Effector memory CD4-positive, alpha-beta T cell (primary cell): ENCODE results near the gene GPRC5D.

Source experiments
- DNase-seq, 3 donors: peaks; one replicate each; pipeline ENCODE4 v3.0.0-alpha.2; 2020
- H3K27ac ChIP-seq: 2 replicates; pipeline ENCODE4 v1.7.0; 2013; ENCODE audit warnings: mild to moderate bottlenecking, low read length, moderate library complexity; ENCODE audit not compliant: insufficient read depth, poor library complexity, severe bottlenecking
- H3K27me3 ChIP-seq: replicated peaks from 2 replicates; pipeline ENCODE4 v1.7.0; 2013; ENCODE audit warnings: mild to moderate bottlenecking, low read length; ENCODE audit not compliant: insufficient read depth, control insufficient read depth, poor library complexity, severe bottlenecking
- H3K36me3 ChIP-seq: 2 replicates; pipeline ENCODE4 v1.7.0; 2013; ENCODE audit warnings: mild to moderate bottlenecking, low read length, moderate library complexity; ENCODE audit not compliant: control insufficient read depth, insufficient read depth
- H3K4me1 ChIP-seq: 2 replicates; pipeline ENCODE4 v1.7.0; 2013; ENCODE audit warnings: low read length, mild to moderate bottlenecking; ENCODE audit not compliant: control insufficient read depth, insufficient read depth, poor library complexity, severe bottlenecking
- H3K4me3 ChIP-seq: 2 replicates; pipeline ENCODE4 v1.7.0; 2013; ENCODE audit warnings: low read length, low read depth, mild to moderate bottlenecking; ENCODE audit not compliant: insufficient read depth, poor library complexity, severe bottlenecking
- H3K9me3 ChIP-seq: 2 replicates; pipeline ENCODE4 v1.7.0; 2013; ENCODE audit warnings: mild to moderate bottlenecking, low read length, moderate library complexity; ENCODE audit not compliant: control insufficient read depth

Gene GPRC5D

GRCh38 chr12:12900786-12901157 lies 51.2 kb downstream of the GPRC5D start:
- H3K36me3 ChIP-seq: no peaks in the 10 kb centered on the region
- no peak overlapping the region for H3K27ac ChIP-seq
- no peaks in the 10 kb centered on the region for H3K9me3 ChIP-seq
- no peaks in the 10 kb centered on the region for H3K27me3 ChIP-seq
- H3K4me3 ChIP-seq: no peak overlapping the region
- no peaks in the 10 kb centered on the region for H3K4me1 ChIP-seq
- DNase-seq: no peak

- H3K4me1 ChIP-seq: no peaks in the 10 kb centered on the region
These were observed 52.2 kb downstream of the GPRC5D start for GRCh38 chr12:12899530-12900380.

GRCh38 chr12:12898911-12899511 lies 53.0 kb downstream of the GPRC5D start:
- Histone ChIP-seq H3K27me3 (no peaks in the 10 kb centered on the region), H3K27ac (no peak overlapping the region), H3K4me3 (no peak overlapping the region), H3K4me1 (no peaks in the 10 kb centered on the region), H3K9me3 (no peaks in the 10 kb centered on the region), H3K36me3 (no peaks in the 10 kb centered on the region)
- DNase-seq: no peak

More at GRCh38 chr12:12899530-12900380, 52.2 kb downstream of the GPRC5D start:
- no peaks in the 10 kb centered on the region for H3K27me3 ChIP-seq
- H3K36me3 ChIP-seq: no peaks in the 10 kb centered on the region
- H3K27ac ChIP-seq: no peak overlapping the region
- DNase-seq: no peak
- H3K4me3 ChIP-seq: no peak overlapping the region
- H3K9me3 ChIP-seq: no peaks in the 10 kb centered on the region

- no peaks in the 10 kb centered on the region for H3K36me3 ChIP-seq
- no peaks in the 10 kb centered on the region for H3K4me1 ChIP-seq
- no peaks in the 10 kb centered on the region for H3K9me3 ChIP-seq
- no peaks in the 10 kb centered on the region for H3K27me3 ChIP-seq
- no peak overlapping the region for H3K27ac ChIP-seq
- DNase-seq: no peak
- no peak overlapping the region for H3K4me3 ChIP-seq
These were observed 53.7 kb downstream of the GPRC5D start for GRCh38 chr12:12898136-12898717.

GRCh38 chr12:12897302-12897701 lies 54.7 kb downstream of the GPRC5D start:
- H3K4me1 ChIP-seq: no peaks in the 10 kb centered on the region
- H3K27ac ChIP-seq: no peak overlapping the region
- H3K27me3 ChIP-seq: no peaks in the 10 kb centered on the region
- H3K9me3 ChIP-seq: no peaks in the 10 kb centered on the region
- DNase-seq: no peak
- H3K4me3 ChIP-seq: no peak overlapping the region
- H3K36me3 ChIP-seq: no peaks in the 10 kb centered on the region

GRCh38 chr12:12896260-12896659 lies 55.7 kb downstream of the GPRC5D start:
- no peaks in the 10 kb centered on the region for H3K36me3 ChIP-seq
- no peaks in the 10 kb centered on the region for H3K27me3 ChIP-seq
- H3K9me3 ChIP-seq: no peaks in the 10 kb centered on the region
- DNase-seq: no peak
- no peak overlapping the region for H3K4me3 ChIP-seq
- H3K27ac ChIP-seq: no peak overlapping the region
- no peaks in the 10 kb centered on the region for H3K4me1 ChIP-seq

GRCh38 chr12:12893438-12893837 lies 58.5 kb downstream of the GPRC5D start:
- Histone ChIP-seq H3K27ac (no peak overlapping the region), H3K4me1 (peaks cover 2% of the 10 kb centered on the region), H3K36me3 (no peaks in the 10 kb centered on the region), H3K4me3 (no peak overlapping the region), H3K27me3 (peaks cover 7% of the 10 kb centered on the region), H3K9me3 (no peaks in the 10 kb centered on the region)
- DNase-seq: no peak

GRCh38 chr12:12892681-12893141 lies 59.3 kb downstream of the GPRC5D start:
- Histone ChIP-seq H3K36me3 (no peaks in the 10 kb centered on the region), H3K4me3 (no peak overlapping the region), H3K9me3 (no peaks in the 10 kb centered on the region), H3K27ac (no peak overlapping the region), H3K27me3 (peaks cover 7% of the 10 kb centered on the region), H3K4me1 (peaks cover 2% of the 10 kb centered on the region)
- no peak for DNase-seq

GRCh38 chr12:12891881-12892355 lies 60.1 kb downstream of the GPRC5D start:
- no peak overlapping the region for H3K27ac ChIP-seq
- no peak for DNase-seq
- H3K4me3 ChIP-seq: no peak overlapping the region
- H3K27me3 ChIP-seq: peaks cover 7% of the 10 kb centered on the region
- peaks cover 2% of the 10 kb centered on the region for H3K4me1 ChIP-seq
- no peaks in the 10 kb centered on the region for H3K9me3 ChIP-seq
- H3K36me3 ChIP-seq: no peaks in the 10 kb centered on the region
